ENCODE results near the gene CHI3L2. TPM values are rescaled to one million over a fixed set of nuclear protein-coding genes. Genes with fewer than 3 reads are reported as not detected.

Gene CHI3L2
- total and polyA plus RNA-seq, 10 of the 15 experiments (the other 5 are each of a cell fraction or from before 2014, with no cell fraction given) = 37.1 to 508 (median 98.3) TPM

- 98% methylated on average over 4 of the region's 4 CpGs for WGBS (ENCODE audit: insufficient coverage, insufficient replicate concordance, low lambda C conversion rate, missing lambda C conversion rate)
- Histone ChIP-seq H3K9ac (ENCODE audit: control insufficient read depth, insufficient read depth, low read length) (no peak overlapping the region), H3K9me3 (replicated peaks; ENCODE audit: control insufficient read depth, insufficient read depth, low read length) (no peaks in the 10 kb centered on the region), H3K27me3 (replicated peaks in 1 of 2; ENCODE audit: control insufficient read depth in 2 of 2, insufficient read depth in 2 of 2, low read length in 1 of 2) (no peaks in the 10 kb centered on the region), H3K79me2 (ENCODE audit: control insufficient read depth, insufficient read depth, low read length) (peaks cover 11% of the 10 kb centered on the region), H3K4me2 (ENCODE audit: control insufficient read depth, insufficient read depth) (no peak overlapping the region), H4K20me1 (ENCODE audit: control insufficient read depth, insufficient read depth) (no peaks in the 10 kb centered on the region), H3K4me1 (ENCODE audit: control insufficient read depth, insufficient read depth, low read length) (peaks cover 39% of the 10 kb centered on the region), H3K36me3 (ENCODE audit: control insufficient read depth in 2 of 2, insufficient read depth in 2 of 2, low read length in 1 of 2) (no peaks in the 10 kb centered on the region), H2AFZ (ENCODE audit: control insufficient read depth, low read depth, low read length) (no peak overlapping the region), H3K4me3 (no peak overlapping the region), H3K27ac (ENCODE audit: control insufficient read depth, insufficient read depth) (no peak overlapping the region)
- TF ChIP-seq, protein P1, sequence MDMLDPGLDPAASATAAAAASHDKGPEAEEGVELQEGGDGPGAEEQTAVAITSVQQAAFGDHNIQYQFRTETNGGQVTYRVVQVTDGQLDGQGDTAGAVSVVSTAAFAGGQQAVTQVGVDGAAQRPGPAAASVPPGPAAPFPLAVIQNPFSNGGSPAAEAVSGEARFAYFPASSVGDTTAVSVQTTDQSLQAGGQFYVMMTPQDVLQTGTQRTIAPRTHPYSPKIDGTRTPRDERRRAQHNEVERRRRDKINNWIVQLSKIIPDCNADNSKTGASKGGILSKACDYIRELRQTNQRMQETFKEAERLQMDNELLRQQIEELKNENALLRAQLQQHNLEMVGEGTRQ (IDR thresholded peaks at IDR 0.05; ENCODE audit: borderline replicate concordance, low read depth, low read length) = no peak
- TF ChIP-seq ZBED1 (IDR thresholded peaks at IDR 0.05; ENCODE audit: borderline replicate concordance) (no peak), JUNB (IDR thresholded peaks at IDR 0.05) (no peak), CBX5 (IDR thresholded peaks at IDR 0.05; ENCODE audit: low read depth) (no peak), ATF3 (IDR thresholded peaks at IDR 0.05; ENCODE audit: borderline replicate concordance, extremely low read depth, low read depth, low read length) (no peak), MYB (IDR thresholded peaks at IDR 0.05; ENCODE audit: borderline replicate concordance, low read depth, low read length) (no peak), TCF7 (IDR thresholded peaks at IDR 0.05; ENCODE audit: borderline replicate concordance) (no peak), ZSCAN29 (IDR thresholded peaks at IDR 0.05) (no peak)
- TF ChIP-seq, protein P2, sequence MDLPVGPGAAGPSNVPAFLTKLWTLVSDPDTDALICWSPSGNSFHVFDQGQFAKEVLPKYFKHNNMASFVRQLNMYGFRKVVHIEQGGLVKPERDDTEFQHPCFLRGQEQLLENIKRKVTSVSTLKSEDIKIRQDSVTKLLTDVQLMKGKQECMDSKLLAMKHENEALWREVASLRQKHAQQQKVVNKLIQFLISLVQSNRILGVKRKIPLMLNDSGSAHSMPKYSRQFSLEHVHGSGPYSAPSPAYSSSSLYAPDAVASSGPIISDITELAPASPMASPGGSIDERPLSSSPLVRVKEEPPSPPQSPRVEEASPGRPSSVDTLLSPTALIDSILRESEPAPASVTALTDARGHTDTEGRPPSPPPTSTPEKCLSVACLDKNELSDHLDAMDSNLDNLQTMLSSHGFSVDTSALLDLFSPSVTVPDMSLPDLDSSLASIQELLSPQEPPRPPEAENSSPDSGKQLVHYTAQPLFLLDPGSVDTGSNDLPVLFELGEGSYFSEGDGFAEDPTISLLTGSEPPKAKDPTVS (IDR thresholded peaks at IDR 0.05; ENCODE audit: low read depth, low read length) = no peak
- RAD21 ChIA-PET (ENCODE audit: unreplicated experiment) = interaction anchor here (0.7 kb wide), 1 partner anchor 62 kb away, joined by 3 read pairs; no protein-coding TSS in a partner anchor
- ATAC-seq (no peak), FAIRE-seq (no peak), DNase-seq (ENCODE audit: low read depth, low spot score) (no peak)
- SMC1A ChIA-PET (ENCODE audit: uncharacterized antibody, unreplicated experiment) = interaction anchor here (0.8 to 4.6 kb wide), 3 partner anchors 9 to 18 kb away, joined by 3 to 57 read pairs (median 3); no protein-coding TSS in a partner anchor
- in situ Hi-C loops (cut with MboI) (no loop called here), intact Hi-C loops (cut with micrococcal nuclease; ENCODE audit: unreplicated experiment) (no loop called here)
- BruUV-seq (replicated peaks) = no TSS peak
- POLR2A ChIA-PET = interaction anchor here (1.0 kb wide), 1 partner anchor 11 kb away, joined by 4 read pairs; no protein-coding TSS in a partner anchor
- CTCF ChIA-PET = interaction anchor here (1.0 kb wide), 1 partner anchor 14 kb away, joined by 4 read pairs; no protein-coding TSS in a partner anchor
Observed at GRCh38 chr1:111209622-111210021, 17.9 kb upstream of the CHI3L2 start.

All from GM12878 (cell line).